AG08396 (cell line): ENCODE results near the gene MAP1A.
A peak's percentile ranks its signal among the peaks of the same experiment; 100 is the strongest.

ENCODE experiments used
- DNase-seq: peaks from one replicate; pipeline ENCODE4 v3.0.0; 2012; ENCODE audit warnings: low spot score, mixed read lengths

MAP1A gene

DNA sequence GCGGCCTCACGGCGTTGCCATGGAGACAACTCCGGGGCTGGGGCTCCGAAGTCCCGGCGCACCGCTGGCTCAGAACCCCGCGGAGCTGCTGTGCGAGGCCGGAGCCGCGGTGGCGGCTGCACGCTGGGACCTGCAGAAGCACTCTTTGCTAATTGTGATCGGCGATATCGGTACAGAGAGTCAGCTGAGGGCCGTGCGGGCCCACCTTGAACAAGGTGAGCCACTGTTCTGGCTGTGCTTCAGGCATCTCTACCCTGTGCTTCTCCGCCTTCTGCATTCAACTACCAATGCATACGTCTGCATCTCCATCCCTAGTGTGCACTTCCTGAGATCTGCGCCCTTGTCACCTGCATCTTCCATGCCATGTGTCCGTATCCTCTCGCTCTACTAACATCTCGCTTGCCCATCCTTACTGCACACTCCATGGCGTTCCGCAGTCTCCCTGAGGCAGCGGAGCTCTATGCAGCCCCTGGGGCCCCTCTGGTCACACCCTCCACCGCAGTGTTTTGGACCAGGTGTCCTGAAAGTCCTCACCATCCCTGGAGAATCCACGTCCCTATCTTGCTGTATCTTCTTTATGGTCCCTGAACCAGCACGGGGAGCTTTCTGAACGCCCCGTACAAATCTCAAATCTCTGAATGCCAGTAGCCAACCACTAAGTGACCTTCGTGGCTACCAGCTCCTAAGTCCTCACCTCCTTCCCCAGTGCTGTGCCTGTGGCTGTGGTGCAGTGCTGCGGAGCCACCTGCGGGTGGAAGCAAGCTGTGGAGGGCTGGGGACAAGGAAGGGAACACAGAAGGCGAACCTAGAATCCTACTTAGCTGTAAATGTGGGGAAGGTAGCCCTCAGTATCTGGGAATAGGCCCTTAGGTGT, 6.2 kb upstream of the MAP1A start:
- DNase-seq = no peak

DNA sequence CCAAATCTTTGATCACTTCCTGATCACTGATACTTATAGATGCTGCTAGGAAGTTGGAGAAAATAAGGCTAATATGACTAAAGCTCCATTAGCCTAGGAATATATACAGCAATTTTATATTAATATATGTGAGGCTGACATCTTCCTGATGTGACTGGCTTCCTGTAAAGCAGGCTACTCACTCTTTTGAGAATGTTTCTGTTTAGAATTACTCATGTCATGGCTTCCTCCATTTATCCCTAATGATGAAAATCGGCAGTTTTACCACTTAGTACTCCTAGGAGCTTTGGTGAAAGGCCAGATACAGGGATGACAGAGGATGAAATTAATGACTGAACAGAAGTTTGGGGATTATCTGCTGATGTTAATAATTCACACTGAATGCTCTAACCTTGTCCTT, 3.9 kb upstream of the MAP1A start:
- no peak for DNase-seq

DNA sequence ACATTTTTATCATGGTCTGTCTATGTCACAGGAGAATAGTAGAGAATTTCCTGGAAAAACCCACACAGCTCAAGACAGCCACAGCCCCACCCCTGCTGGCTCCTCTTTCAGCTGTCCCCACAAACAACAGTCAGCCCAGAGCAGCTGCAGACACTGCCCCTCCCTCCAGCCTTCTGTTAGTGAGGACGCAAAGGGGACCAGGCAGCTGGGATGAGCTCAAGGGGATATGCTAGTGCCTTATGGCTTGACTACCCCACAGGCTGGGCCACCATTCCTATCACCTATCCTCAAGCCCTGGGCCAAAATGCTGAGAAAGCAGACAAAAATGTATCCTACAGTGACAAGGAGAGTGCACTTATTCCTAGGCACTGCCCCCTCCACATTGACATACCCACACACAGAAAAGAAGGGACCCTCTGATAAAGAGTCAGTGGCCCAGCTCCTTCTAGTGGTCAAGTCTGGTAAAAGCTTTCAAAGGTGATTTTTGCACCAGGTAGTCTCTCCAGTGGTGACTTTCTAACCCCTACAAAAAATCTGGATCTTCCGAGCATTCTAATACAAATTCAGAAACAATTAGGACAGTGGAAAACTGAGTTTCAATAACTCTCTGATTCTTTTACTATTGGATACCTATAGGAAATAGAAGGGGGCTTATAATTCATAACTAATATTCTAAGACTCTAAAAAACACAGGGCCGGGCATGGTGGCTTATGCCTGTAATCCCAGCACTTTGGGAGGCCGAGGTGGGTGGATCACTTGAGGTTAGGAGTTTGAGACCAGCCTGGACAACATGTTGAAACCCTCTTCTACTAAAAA, 3.0 kb upstream of the MAP1A start:
- DNase-seq = no peak

DNA sequence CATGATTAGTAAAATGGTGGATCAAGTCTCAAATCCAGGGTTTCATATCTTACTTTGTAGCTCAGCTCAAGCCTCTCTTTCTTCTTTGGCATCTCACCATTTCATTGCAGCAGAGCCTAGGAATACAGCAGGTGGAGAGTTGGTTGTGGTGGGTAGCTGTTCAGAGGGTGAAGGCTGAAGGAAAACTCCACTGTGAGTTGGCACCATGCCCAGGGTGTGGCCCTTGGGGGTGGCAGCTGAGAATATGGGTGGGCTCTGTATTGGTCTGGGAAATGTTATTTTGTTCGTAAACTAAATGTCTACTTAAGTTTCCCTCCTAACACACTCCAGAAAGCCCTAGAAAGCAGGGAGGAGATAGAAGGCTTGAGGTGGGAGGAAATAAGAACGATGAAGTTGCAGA, 1.7 kb upstream of the MAP1A start:
- no peak for DNase-seq

DNA sequence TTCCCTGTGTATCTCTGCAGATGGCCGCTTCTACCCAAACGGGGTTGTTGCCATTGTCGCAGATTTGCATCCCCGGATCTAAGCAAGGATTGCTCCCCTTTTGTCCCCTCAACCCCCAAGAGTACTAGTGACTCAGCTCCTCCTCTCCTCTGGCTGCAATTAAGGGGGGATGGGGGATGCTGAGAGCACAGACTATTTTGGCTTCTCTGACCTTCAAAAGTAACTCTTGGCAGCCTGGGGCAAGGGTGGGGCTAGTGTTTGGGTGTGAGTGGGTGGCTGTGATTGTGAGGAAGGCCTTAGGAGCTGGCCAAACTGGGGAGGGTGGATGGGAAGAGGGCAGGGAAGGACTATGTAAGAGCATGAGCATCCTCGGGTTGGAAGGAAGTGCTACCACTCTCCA, 1.2 kb upstream of the MAP1A start:
- DNase-seq = peak; percentile 45

DNA sequence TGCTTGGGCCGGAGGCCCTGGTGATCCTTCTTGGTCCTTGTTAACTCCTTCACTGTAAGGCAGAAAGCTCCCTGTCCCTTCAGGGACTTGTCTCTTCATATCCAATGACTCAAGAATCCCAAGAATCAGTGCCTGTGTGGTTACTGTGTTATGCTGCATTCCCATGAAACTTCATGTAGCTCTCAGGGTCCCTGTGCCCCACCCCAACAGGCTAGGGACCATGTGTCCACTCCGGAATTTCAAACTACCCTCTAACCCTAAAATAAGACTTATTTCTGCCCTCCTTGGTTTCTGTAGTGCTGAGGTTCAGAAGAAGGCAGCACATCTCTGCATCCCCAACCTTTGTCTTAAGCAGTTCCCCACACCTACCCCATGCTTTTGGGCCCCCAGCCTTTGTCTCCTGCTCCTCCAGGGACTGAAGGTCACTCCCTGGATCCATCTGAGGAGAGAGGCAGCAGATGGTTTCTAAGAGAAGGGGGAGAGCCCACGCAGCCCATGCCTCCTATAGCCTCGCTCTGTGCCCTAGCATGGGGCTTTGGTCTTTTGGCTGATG, 531 bp upstream of the MAP1A start:
- peak; percentile 66 for DNase-seq

DNA sequence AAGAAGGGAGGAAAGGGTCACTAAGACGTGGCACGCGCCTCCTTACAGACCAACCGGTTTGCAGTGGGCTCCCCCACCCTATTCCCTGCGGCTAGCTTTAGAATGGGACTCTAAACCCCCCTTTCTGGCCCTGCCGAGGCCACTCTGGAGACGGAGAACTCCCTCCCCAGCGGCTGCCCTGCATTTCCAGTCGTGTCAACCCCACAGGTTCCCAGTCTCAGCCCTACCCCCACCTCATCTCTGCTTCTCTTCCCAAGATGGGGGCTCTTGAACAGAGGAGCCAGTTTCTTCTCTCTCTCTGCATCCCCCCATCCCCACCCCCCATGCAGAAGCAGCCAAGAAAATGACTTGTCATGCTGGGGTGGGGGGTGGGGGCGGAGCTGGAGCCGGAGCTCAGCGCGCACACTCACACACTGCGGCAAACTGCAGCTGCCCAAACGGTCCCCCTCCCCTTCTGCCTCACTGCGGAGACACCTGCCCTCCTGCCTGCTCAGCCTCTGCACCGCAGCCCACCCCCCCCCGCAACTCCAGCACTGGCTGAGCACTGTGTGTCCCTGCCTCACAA, 871 bp downstream of the MAP1A start:
- peak; percentile 46 for DNase-seq

DNA sequence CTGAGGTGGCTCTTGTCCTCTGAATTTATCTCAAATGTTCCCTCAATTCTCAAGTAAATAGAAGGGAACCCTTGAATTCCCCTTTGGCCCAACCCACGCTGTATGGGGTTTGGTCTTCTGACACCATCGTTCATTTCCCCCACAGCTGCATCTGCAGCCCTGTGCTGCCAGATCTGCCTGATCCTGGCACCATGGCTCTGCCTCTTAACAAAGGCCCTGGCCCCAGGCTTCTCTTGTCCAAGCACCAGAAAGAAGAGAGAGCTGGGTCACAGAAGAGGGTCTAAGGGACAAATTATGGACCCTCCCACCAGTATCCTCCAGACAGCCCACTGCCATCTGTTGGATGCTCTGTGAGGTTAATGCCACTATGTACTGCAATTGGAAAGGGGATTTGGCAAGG, 1.8 kb downstream of the MAP1A start:
- no peak for DNase-seq

DNA sequence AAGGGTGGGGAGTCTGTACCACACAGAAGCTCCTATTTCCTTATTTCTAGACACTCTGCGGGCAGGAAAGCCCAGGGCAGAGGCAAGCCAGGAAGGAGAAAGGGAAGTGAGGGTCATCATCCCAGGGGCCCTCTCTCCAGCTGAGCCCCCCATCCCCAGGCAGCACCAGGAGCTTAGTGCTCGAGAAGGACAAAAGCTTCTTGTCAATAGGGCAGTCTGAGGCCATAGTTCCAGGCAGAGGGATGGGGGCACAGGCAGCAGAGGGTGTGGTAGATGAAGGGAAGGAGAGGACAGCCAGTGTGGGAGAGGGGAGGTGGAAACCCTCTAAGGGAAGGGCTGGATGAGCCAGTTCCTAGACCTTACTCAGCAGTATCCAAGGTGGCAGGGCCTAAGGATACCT, 2.7 kb downstream of the MAP1A start:
- DNase-seq = no peak

DNA sequence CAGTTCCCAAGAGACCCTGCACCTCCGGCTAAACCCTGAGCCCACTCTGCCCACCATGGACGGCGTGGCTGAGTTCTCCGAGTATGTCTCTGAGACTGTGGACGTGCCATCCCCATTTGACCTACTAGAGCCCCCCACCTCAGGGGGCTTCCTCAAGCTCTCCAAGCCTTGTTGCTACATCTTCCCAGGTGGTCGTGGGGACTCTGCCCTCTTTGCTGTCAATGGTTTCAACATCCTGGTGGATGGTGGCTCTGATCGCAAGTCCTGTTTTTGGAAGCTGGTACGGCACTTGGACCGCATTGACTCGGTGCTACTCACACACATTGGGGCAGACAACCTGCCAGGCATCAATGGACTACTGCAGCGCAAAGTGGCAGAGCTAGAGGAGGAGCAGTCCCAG, 4.0 kb downstream of the MAP1A start:
- no peak for DNase-seq

DNA sequence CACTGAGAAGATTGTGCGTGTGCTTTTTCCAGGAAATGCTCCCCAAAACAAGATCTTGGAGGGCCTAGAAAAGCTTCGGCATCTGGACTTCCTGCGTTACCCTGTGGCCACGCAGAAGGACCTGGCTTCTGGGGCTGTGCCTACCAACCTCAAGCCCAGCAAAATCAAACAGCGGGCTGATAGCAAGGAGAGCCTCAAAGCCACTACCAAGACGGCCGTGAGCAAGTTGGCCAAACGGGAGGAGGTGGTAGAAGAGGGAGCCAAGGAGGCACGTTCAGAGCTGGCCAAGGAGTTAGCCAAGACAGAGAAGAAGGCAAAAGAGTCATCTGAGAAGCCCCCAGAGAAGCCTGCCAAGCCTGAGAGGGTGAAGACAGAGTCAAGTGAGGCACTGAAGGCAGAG, 4.8 kb downstream of the MAP1A start:
- DNase-seq = no peak

DNA sequence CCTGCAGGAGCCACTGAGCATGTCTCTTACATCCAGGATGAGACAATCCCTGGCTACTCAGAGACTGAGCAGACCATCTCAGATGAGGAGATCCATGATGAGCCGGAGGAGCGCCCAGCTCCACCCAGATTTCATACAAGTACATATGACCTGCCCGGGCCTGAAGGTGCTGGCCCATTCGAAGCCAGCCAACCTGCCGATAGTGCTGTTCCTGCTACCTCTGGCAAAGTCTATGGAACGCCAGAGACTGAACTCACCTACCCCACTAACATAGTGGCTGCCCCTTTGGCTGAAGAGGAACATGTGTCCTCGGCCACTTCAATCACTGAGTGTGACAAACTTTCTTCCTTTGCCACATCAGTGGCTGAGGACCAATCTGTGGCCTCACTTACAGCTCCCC, 6.2 kb downstream of the MAP1A start:
- DNase-seq = no peak

DNA sequence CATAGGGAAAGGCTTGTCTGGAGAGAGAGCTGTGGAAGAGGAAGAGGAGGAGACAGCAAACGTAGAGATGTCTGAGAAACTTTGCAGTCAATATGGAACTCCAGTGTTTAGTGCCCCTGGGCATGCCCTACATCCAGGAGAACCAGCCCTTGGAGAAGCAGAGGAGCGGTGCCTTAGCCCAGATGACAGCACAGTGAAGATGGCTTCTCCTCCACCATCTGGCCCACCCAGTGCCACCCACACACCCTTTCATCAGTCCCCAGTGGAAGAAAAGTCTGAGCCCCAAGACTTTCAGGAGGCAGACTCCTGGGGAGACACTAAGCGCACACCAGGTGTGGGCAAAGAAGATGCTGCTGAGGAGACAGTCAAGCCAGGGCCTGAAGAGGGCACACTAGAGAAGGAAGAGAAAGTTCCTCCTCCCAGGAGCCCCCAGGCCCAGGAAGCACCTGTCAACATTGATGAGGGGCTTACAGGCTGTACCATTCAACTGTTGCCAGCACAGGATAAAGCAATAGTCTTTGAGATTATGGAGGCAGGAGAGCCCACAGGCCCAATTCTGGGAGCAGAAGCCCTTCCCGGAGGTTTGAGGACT, 6.9 kb downstream of the MAP1A start:
- DNase-seq = no peak

DNA sequence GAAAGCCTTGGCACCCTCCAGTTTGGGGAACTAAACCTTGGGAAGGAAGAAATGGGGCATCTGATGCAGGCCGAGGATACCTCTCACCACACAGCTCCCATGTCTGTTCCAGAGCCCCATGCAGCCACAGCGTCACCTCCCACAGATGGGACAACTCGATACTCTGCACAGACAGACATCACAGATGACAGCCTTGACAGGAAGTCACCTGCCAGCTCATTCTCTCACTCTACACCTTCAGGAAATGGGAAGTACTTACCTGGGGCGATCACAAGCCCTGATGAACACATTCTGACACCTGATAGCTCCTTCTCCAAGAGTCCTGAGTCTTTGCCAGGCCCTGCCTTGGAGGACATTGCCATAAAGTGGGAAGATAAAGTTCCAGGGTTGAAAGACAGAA, 7.7 kb downstream of the MAP1A start:
- no peak for DNase-seq

DNA sequence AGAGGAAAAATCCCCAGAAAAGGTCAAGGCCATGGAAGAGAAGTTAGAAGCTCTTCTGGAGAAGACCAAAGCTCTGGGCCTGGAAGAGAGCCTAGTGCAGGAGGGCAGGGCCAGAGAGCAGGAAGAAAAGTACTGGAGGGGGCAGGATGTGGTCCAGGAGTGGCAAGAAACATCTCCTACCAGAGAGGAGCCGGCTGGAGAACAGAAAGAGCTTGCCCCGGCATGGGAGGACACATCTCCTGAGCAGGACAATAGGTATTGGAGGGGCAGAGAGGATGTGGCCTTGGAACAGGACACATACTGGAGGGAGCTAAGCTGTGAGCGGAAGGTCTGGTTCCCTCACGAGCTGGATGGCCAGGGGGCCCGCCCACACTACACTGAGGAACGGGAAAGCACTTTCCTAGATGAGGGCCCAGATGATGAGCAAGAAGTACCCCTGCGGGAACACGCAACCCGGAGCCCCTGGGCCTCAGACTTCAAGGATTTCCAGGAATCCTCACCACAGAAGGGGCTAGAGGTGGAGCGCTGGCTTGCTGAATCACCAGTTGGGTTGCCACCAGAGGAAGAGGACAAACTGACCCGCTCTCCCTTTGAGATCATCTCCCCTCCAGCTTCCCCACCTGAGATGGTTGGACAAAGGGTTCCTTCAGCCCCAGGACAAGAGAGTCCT, 9.0 kb downstream of the MAP1A start:
- no peak for DNase-seq

DNA sequence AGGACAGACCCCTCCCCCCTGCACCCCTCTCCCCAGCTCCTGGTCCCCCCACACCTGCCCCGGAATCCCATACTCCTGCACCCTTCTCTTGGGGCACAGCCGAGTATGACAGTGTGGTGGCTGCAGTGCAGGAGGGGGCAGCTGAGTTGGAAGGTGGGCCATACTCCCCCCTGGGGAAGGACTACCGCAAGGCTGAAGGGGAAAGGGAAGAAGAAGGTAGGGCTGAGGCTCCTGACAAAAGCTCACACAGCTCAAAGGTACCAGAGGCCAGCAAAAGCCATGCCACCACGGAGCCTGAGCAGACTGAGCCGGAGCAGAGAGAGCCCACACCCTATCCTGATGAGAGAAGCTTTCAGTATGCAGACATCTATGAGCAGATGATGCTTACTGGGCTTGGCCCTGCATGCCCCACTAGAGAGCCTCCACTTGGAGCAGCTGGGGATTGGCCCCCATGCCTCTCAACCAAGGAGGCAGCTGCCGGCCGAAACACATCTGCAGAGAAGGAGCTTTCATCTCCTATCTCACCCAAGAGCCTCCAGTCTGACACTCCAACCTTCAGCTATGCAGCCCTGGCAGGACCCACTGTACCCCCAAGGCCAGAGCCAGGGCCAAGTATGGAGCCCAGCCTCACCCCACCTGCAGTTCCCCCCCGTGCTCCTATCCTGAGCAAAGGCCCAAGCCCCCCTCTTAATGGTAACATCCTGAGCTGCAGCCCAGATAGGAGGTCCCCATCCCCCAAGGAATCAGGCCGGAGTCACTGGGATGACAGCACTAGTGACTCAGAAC, 9.8 kb downstream of the MAP1A start:
- no peak for DNase-seq

DNA sequence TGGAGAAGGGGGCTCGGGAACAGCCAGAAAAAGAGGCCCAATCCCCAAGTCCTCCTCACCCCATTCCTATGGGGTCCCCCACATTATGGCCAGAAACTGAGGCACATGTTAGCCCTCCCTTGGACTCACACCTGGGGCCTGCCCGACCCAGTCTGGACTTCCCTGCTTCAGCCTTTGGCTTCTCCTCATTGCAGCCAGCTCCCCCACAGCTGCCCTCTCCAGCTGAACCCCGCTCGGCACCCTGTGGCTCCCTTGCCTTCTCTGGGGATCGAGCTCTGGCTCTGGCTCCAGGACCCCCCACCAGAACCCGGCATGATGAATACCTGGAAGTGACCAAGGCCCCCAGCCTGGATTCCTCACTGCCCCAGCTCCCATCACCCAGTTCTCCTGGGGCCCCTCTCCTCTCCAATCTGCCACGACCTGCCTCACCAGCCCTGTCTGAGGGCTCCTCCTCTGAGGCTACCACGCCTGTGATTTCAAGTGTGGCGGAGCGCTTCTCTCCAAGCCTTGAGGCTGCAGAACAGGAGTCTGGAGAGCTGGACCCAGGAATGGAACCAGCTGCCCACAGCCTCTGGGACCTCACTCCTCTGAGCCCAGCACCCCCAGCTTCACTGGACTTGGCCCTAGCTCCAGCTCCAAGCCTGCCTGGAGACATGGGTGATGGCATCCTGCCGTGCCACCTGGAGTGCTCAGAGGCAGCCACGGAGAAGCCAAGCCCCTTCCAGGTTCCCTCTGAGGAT, 10.6 kb downstream of the MAP1A start:
- DNase-seq = no peak

DNA sequence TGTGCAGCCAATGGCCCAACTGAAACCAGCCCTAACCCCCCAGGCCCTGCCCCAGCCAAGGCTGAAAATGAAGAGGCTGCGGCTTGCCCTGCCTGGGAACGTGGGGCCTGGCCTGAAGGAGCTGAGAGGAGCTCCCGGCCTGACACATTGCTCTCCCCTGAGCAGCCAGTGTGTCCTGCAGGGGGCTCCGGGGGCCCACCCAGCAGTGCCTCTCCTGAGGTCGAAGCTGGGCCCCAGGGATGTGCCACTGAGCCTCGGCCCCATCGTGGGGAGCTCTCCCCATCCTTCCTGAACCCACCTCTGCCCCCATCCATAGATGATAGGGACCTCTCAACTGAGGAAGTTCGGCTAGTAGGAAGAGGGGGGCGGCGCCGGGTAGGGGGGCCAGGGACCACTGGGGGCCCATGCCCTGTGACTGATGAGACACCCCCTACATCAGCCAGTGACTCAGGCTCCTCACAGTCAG, 11.2 kb downstream of the MAP1A start:
- DNase-seq = no peak

DNA sequence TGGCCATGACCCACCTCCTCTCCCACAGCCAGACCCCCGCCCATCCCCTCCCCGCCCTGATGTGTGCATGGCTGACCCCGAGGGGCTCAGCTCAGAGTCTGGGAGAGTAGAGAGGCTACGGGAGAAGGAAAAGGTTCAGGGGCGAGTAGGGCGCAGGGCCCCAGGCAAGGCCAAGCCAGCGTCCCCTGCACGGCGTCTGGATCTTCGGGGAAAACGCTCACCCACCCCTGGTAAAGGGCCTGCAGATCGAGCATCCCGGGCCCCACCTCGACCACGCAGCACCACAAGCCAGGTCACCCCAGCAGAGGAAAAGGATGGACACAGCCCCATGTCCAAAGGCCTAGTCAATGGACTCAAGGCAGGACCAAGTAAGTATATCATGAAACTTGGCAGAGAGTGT, 11.7 kb downstream of the MAP1A start:
- no peak for DNase-seq
